Measurements from ENCODE around the gene KLHL1.

KLHL1 gene

DNA sequence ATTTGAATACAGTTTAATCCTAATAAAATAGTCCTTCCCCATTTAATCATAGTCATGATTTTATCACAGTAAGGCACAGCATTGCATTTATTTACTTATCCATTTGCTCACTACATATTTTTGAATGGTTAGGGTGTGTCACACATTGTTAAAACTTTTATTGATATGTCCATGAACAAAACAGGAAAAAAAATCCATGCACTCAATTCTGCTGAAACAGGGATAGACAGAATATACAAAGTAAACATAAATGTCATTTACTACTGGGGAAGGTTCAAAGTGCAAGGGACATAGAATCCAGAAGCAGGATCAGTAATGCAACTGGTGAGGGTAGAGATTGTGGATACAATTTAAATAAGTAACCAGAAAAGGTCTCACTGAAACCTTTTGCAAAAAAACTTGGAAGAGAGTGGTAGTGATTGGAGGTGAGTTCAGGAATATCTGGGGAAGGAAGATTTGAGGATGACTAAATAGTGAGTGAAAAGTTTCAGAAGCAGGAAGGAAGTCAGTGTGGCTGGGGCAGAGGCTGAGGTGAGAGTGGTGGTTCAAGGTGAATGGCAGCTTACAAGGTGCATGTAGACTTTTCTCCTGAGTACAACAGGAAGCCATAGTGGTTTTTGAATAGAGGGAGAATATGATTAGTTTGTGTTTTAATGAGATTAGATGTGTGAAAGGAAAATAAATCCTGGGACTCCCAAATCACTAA, 387.8 kb downstream of the KLHL1 start:
- no peak overlapping the region for H3K4me3 ChIP-seq
- no peak overlapping the region for H3K27ac ChIP-seq

GRCh38 chr13:69706807-69707206, 401.4 kb downstream of the KLHL1 start:
- H3K27ac ChIP-seq: no peak overlapping the region
- no peak overlapping the region for H3K4me3 ChIP-seq

GRCh38 chr13:69704311-69704710, 403.9 kb downstream of the KLHL1 start:
- Histone ChIP-seq H3K27ac (no peak overlapping the region), H3K4me3 (no peak overlapping the region)

DNA sequence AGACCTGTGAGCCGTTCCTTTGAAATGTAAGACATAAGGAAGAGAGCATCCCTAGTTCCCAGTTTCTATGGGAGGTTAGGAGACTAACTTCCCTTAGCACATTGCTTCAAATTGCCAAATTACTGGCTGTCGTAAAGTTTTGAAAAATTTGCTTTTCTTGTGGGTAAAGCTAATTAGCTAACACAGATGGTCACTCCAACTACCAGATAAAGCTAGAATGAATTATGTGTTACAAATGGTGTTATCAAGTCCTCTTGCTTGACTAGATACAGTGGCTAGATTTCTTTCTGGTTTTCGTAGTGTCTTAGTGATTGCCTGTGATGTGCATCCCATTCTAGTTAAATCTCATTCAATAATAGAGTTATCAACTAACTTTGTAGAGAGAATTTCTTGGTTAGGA, 417.3 kb downstream of the KLHL1 start:
- Histone ChIP-seq H3K27ac (no peak overlapping the region), H3K4me3 (no peak overlapping the region)

GRCh38 chr13:69683921-69684686, 424.1 kb downstream of the KLHL1 start:
- H3K27ac ChIP-seq: no peak overlapping the region
- no peak overlapping the region for H3K4me3 ChIP-seq

GRCh38 chr13:69681722-69682121, 426.5 kb downstream of the KLHL1 start:
- Histone ChIP-seq H3K27ac (no peak overlapping the region), H3K4me3 (no peak overlapping the region)

DNA sequence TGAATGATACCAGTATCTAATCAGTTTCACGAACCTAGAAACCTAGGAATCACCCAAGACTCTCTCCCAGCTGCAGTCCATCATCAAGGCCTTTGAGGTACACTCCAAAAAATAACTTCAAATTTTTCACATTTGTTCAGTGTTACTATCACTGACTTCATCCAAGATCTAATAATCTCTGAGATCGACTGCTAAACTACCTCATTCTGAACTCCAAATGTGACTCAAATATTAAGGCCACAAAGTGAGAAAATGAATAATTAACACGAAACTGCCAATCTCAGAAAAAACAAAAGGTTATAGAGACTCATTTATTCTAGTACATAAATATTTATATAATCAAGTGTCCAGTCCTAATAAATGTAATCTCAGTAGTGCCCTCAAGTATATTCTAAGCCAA, 430.9 kb downstream of the KLHL1 start:
- no peak overlapping the region for H3K27ac ChIP-seq

DNA sequence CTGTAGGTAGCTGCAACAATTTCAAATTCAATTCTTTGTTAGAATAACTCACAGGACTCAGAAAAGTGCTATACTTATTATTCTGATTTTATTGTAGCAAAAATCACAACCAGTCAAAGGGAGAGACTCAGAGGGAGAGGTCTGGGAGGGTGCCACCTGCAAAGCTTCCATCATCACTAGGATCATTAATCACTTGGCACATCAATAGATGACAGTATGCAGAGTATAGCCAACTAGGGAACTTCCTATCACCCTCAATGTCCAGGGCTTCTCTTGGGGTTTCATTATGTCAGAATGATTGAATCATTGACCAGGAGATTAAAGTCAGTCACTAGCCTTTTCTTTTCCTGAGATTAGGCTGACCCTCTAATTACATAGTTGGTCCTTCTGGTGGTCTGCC, 432.0 kb downstream of the KLHL1 start:
- Histone ChIP-seq H3K4me3 (no peak overlapping the region), H3K27ac (no peak overlapping the region)

More for the DNA sequence above, 430.9 kb downstream of the KLHL1 start:
- H3K4me3 ChIP-seq: no peak overlapping the region

DNA sequence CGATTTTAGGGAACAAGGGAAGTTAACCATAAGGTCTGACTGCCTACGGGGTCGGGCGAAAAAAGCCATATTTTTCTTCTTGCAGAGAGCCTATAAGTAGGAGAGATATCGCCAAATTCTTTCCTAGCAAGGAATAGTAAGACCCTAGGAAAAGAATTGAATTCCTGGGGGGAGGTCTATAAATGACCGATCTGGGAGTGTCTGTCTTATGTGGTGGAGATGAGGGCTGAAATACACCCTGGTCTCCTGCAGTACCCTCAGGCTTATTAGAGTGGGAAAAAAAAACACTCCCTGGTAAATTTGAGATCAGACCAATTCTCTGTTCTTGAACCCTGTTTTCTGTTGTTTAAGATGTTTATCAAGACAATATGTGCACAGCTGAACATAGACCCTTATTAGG, 448.1 kb downstream of the KLHL1 start:
- Histone ChIP-seq H3K4me3 (no peak overlapping the region), H3K27ac (no peak overlapping the region)

DNA sequence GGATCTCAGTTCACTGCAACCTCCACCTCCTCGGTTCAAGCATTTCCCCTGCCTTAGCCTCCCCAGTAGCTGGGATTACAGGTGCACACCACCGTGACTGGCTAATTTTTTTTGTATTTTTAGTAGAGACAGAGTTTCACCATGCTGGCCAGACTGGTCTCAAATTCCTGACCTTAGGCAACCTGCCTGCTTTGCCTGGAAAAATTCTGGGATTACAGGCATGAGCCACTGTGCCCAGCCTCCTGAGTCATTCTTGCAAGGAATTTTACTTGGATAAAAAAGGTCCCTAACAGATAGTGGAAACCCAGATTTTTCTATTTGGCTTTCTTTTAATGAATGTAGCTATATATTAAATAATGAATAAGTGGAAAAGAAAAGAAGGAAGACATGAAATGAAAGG, 450.6 kb downstream of the KLHL1 start:
- H3K27ac ChIP-seq: no peak overlapping the region

GRCh38 chr13:69654392-69654791, 453.9 kb downstream of the KLHL1 start:
- no peak overlapping the region for H3K27ac ChIP-seq

More for the DNA sequence above, 450.6 kb downstream of the KLHL1 start:
- no peak overlapping the region for H3K4me3 ChIP-seq

More at GRCh38 chr13:69654392-69654791, 453.9 kb downstream of the KLHL1 start:
- H3K4me3 ChIP-seq: no peak overlapping the region
